ENCODE data around the gene KRTAP10-3.

GRCh38 chr21:44539046-44539445 is 19.5 kb downstream of the KRTAP10-3 start:
- TF ChIP-seq CTCF (IDR thresholded peaks at IDR 0.05) (no peak), POLR2A (IDR thresholded peaks at IDR 0.05) (no peak)

All from body of pancreas (tissue), 4 donors.